NCI-H446 treated with DMSO at 0.1 percent for 48 hours (cell line): ENCODE data around the gene NSF.
"Not testable (repeated sequence)": the region's sequence is repeated elsewhere in the genome, so short reads cannot be mapped to it uniquely, and the experiment has no call there.

Experiments
- DNase-seq: peaks from one replicate; lab custom pipeline; 2025; lab: John Stamatoyannopoulos, UW

NSF gene

DNA sequence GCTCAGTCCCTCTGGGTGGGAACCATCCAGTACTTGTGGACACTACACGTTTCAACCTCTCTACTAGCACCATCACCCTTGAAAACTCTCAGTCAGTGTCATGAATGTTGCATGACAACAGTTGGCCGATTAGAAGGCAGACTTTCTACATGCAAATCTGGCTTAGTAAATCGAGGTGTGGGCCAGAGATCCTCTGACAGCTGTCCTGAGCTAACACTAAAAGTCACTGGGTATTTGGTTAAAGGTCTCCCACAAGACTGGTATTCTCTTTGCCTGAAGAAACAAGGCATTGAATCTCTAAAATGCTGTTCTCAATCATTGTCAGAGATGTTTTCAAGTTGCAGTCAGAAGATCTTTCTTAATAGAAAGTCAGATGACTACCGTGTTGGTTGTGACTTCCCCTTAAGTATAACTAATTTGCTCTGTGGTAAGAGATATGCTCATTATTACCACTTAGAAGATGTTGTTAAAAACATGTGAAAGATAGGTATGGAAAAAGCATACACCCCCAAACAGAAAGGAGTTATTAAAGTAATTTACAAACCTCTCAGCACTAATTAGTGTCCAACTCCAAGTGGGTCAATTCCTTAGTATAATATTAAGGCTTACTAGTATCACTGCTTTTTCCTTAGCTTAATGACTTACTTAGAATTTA, 165.7 kb downstream of the NSF start:
- DNase-seq = no peak

DNA sequence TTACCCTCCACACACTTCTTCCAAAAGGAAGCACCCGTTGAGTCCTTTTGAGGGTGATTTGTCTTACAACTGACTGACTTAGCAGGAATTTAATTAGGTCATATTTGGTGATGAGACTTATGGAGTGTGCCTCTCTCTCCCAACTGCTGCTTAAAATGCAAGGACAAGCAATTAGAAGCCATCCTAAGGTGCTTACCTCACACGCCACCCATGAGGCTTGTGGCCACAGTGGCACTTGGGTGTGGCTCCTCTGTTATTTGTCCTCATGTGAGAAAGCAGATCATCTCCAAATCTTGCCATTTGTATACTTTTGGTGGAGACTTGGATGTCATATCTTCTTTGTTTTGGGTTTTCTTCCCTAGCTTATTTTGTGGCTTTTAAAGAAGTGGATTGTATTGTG, 166.4 kb downstream of the NSF start:
- DNase-seq = no peak

DNA sequence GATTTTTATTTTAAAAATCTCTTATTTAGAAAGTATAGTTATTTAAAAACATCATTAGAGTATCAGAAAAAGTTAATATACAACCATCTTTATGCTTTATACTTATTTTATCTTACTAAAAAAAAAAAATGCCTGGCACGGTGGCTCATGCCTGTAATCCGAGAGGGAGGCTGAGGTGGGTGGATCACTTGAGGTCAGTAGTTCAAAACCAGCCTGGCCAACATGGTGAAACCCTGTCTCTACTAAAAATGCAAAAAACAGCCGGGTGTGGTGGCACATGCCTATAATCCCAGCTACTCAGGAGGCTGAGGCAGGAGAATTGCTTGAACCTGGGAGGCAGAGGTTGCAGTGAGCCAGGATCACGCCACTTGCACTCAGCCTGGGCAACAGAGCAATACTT, 167.1 kb downstream of the NSF start:
- not testable (repeated sequence) for DNase-seq

DNA sequence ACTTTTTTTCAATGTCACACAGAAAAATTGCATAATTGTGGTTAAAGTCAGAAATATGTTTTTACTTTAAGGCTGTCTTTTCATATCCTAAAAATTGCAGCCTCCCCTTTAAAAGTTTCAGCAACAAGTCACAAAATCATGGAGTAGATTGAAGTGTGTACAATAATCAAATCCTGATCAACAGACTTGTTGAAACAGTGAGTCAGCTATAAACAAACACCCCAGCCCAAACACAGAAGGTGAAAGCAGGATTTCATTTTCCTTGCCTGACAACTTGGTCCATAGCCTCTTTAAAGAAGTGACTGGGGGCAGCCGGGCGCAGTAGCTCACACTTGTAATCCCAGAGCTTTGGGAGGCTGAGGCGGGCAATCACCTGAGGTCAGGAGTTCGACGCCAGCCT, 168.1 kb downstream of the NSF start:
- no peak for DNase-seq

DNA sequence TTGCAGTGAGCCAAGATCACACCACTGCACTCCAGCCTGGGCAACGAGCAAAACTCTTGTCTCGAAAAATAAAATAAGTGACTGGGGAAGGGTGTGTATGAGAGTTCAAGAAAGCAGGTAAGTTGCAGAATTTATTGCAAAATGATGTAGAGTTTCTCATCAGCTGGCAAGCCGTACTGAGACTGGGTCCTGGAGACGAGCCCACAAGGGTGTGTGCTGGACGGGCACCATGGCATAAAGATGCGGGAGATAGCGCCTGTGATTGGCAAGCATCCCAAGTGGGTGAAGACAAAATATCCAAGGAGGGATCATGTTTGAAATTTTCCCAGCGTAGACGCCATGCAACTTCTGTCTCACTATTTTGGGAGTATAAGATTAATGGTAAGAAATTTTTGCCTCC, 168.7 kb downstream of the NSF start:
- DNase-seq = no peak

DNA sequence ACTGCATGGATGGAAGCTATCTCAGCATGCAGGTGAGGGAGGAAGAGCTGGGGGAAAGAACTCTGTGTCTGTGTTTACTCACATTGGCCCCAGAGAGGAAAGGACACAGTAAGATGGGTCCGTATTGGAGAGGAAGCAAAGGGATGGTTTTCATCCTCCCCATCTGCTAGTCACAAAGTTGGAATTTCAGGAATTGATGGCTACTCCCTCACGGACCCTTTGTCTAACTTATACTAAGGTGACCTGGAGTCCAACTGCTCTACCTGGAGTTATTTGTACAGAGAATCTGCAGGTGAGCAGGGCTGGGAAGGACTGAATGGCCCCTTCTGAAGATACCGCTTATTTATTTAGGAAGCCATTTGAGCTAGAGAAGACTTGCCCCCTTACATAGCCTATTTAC, 172.9 kb downstream of the NSF start:
- DNase-seq = no peak

DNA sequence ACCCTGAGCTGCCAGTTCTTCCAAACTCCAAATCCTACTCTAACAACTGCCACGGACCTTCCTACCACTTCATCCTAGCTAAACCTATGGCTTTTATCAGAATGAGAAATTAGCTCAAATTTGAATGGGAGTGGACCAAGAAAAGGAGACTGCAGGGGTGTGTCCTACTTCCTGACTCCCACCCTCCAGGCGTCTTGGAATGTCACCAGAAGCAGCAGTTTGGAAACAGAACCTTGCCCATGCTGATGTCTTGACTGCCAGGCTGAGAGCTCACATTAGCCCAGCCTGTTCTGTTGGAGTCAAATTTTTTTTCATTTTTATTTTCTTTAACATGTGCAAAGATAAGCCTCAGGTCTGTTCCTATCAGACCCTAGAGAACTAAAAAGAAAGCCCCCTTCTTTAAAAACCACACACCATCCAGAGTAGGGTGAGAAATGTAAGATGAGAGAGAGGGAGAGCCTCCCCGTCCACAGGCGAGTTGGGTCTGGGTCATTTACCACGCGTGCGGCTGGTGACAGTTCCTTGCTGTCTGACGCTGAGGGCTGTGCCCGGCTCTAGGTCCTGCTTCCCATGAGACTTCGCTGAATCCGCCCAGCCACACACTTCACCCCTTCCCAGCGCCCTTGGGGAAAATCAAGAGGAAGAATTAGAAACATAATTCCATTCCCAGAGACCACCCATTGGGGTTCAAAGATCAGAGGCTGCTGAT, 173.7 kb downstream of the NSF start:
- no peak for DNase-seq

DNA sequence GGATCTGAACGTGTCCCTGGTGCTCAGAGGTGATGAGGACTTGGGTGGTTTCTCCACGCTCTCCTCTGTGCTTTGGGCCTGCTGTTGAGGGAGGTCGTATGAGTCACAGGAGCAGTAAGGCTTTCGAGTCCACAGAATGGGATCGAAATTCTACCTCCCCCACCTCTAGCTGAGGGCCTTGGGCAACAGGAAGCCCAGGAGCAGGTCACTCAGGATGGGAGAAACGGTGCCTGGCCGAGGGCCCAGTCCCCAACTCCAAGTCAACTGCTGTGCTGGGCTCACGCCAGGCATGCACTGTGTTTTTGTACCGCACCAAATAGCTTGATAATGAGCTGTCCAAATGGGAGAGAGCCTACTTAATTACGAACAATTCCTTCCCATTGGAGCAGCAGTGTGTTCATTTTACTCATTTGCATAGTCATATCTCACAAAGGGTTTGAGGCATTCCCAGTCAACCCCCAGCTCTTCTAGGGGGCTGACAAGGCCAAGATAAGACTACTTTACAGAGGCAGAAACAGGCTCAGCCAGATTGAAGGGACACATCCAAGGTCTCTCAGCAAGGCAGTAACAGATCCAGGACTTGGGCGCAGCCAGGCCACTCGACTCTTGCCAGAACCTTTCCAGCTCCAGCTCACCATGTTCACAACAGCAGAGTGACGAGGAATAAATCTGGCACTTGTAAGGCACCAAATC, 174.4 kb downstream of the NSF start:
- peak; percentile 69 for DNase-seq

DNA sequence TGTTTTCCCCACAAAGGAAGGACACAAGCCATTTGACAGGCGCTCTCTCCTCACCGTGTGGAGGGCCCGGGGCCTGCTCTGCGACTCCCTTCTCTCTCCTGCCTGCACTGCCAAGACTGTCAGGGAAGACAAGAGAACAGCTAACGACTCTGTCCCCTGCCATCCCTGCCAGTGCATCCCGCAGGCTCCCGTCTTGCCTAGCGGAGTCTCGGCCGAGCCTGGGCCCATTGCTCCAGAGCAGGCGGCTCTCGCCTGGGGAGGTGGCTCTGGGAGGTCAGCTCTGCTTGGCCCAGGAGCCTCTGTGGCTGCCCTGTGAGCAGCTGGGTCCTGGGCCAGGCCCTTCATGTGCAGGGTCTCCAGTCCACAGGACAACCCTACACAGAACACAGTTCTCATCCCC, 175.0 kb downstream of the NSF start:
- DNase-seq = no peak

DNA sequence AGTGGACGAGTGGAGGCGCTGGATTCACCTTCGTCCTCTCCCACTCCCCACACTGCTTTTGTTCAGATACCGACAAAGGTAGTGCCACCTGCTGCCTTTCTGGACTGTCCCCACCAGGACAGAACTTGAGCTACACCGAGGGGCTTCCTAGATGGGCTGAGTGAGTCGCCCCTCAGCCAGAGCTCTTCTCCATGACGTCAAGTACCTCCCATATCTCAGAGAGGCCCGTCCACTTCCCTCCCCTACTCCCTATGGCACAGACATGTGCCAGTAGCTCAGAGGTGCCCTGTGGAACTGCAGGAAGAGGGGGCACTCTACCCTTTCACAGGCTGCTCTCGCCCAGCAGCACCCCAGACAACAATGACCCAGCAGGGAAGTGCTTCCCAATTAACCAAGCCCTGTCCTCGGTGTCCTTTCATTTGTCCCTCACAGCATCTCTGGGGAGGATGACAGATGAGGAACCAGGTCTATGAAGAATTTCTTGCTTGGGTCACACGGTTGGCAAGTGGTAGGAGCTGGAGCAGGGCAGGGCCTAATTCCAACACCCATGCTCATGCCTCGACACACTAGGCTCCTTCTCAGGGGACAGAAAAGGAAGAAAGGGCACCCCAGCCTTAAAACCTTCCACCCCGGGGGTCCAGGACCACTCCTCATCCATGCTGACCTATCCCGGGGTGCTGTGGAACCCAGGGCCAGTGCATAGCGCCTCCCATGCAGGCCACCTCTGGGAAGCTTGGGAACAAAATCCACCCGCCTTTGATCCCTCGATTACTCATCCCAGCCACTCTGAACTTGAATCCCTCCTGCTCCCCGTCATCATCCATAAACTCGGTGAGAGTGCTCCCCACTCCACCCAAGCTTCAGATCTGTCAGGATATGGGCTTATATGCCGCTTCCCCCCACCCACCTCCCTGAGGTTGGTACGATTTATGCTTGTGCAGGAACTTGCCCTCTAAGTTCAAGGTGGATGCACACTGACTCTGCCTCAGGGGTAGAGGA, 176.3 kb downstream of the NSF start:
- no peak for DNase-seq

DNA sequence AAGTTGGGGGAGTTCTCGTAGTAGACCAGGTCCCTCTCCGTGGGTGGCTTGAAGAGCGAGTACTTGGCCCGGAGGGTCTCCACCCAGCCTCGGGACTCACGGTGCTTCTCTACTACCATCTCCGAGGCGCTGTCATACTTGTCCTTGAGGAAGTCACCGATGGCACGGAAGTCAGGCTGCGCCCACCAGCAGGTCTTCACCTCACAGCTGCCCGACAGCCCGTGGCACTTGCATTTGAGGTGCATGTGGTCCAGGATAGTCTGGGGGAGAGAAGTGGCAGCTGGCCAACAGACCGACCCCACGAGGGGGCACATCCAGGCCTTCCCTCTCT, 178.0 kb downstream of the NSF start:
- no peak for DNase-seq

DNA sequence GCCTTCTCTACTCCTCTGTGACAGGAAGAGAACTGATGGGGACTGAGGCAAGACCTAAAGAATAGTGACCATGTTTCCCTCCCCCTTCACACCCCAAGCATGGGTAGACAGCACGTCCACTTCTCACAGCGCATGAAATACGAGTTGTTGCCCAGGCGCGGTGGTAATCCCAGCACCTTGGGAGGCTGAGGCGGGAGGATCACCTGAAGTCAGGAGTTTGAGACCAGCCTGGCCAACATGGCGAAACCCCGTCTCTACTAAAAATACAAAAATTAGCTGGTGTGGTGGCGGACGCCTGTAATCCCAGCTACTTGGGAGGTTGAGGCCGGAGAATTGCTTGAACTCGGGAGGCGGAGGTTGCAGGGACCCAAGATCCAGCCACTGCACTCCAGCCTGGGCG, 178.4 kb downstream of the NSF start:
- not testable (repeated sequence) for DNase-seq

DNA sequence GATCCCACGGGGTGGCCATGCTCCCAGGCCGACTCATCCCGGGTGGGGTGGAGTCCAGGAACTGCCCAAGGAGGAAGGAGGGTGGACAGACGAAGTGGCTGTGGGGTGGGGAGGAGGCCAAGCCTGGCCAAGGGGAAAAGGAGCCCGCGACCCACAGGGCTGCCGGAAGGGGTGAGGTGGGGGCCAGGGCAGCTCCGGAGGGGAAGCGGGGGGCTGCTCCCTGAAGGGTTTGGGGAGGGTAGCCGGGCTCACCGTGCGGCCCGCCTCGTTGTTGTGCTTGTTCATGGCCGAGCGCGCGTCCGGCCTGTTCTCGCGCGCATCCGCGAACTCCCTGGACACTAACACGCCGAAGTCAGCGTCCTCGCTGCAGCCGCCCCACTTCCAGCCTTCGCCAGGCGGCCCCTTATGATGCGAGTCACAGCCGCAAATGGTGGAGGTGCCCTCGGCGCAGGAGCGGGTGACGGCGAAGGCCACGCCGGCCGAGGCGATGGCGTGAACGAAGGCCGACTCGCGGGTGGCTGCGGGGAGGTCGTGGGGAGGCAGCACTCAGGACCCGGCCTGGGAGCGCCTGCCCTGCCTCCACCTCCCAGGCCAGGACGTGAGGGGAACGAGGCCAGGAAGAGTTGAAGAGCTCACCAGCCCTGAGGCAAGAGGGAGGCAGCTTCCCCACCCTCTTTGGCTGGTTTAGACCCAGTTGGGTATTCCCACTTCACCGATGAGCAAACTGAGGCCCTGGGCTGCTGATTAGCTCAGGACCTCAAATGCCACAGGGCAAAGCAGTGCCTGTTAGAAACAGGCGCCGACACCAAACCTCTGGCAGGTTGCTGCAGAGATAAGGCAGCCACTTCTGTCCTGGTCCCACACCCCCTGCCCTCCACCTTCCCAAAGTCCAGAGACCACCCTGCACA, 179.3 kb downstream of the NSF start:
- no peak for DNase-seq

DNA sequence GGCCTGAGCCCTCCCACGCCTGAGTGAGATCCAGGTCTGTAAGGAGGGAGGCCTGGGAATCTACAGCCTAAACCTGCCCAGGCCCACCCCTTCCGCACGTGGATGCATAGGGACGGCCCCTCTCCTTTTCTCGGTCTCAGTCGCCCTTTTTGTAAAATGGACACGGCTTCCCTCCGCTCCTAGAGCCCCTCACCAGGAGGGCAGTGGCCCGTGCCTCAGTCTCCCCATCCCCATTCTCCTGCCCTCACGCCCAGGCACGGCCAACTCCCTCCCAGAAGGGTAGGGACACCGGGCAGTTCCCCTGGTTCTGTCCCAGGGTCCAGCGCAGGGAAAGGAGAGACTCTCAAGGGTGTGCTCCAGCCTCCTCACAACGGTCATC, 180.0 kb downstream of the NSF start:
- no peak for DNase-seq

DNA sequence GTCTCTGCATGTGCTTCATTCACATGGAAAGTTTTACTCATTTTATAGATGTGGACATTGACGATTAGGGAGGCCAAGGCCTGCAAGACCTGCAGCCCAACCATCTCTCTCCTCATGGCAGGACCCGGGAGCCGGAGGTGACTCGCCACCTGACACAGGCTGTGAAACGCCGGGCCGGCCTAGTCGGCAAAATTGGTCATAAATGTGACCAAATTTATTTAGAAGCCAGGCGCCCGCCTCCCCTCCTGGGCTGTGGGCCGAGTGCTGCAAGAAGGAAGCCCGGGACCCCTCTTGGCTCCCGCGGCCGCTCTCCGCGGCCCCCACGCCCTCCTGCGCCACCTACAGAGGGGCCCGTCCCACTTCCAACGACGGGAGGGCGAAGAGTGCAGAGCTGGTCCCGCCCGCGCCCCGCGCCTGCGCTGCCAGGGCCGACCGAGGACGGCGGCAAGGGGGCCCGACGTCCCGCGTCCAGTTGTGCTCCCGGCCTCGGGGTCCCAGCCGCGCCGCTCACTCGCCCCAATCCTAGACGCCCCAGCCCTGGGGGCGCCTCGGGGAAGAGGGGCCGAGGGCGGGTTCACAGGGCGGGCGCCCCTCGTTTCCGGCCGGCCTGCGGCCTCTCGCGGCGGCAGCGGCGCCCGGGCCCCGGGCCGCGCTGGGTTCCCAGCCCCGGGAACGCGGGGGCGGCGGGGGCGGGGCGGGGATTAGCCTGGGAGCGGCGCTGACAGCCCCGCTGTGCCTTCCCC, 180.5 kb downstream of the NSF start:
- DNase-seq = no peak

DNA sequence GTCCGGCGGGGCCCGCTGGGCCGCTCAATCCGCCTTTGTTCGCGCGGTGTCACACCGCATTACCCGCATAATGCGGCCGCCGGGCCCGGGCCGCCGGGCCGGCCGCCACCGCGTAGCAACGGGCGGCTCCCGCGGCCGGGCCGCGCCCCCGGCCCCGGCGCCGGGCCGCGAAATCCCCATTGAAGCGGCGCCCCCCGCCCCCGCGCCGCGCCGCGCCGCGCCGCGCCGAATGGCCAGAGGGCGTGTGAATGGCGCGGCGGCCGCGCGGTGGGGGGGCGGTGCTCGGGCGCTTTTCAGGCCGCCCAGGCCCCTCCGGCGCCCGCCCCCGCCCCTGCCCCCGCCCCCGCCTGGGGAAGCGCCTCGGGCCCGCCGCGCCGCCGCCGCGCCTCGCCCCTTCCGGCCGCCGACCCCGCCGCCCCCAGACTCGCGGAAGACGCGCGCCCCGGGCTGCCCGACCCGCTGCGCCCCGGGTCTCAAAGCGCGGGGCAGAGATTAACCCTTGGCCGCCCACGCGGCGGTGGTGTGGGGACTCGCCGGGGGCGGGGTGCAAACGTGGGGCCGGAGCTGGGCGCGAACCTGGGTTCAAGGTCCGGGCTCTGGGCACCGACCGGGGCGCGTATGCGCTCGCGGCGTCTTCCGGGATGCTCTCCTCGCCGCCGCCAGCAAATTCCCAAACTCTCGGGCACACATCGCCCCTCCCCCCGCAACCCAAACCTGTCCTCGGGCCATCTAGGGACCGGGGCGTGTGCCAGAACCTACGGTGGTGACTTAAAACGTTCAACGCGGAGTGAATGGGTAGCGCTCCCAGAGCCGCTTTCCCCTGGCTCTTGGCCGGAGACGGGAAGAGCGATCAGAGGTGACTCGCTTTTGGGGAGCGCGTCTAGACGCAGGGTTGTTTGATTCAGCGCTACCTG, 181.3 kb downstream of the NSF start:
- DNase-seq = peak; percentile 2

DNA sequence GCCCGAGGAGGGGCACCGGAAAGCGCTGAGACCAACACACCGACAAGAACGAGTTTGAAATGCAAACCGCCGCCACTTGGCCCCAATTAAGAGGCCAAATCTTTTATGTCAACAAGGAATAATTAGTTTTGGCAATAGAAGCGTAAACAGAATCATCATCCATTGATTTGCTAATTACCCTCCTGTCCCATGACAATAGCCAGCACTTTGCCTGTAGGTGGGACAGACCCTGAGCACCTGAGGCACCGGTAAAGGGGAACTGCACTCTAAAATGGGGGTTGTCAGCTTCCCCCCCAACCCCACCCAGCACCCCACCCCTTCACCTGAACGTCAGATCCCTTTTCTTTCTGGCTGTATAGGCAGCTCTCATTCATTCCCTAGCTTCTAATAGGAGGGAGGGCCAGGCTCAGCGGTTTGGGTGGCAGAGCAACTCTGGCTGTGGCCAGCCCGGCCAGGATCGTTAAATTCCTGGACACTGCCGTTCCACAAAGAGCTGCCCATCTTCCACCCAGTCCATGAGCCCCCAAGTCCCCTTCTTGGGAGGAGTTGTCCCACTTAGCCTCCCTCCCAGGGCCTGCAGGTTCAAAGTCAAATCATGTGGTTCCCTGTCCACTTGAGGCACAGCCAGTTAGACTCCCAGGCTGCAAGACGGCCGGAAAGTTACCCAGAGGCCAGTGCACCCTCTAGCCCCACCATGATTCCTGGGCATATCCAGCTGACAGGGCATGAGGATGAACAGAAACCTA, 182.2 kb downstream of the NSF start:
- DNase-seq = no peak

DNA sequence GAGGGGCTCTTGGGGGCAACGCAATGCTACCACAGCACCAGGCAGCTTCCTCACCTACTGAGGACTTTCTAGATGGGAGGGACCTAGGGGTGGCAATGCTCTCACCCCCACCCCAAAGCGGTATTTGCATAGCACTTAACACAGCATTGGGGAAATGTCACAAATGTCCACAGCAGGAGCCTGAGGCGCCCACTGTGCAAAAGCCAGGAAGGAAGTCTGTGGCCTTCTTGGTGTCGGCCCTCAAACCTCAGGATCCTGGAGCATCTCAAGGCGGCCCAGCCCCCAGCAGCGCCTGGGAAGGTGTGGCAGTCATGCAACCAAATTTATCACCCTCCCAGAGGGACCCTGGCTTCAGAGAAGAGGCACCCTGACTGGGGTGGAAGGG, 182.7 kb downstream of the NSF start:
- no peak for DNase-seq

DNA sequence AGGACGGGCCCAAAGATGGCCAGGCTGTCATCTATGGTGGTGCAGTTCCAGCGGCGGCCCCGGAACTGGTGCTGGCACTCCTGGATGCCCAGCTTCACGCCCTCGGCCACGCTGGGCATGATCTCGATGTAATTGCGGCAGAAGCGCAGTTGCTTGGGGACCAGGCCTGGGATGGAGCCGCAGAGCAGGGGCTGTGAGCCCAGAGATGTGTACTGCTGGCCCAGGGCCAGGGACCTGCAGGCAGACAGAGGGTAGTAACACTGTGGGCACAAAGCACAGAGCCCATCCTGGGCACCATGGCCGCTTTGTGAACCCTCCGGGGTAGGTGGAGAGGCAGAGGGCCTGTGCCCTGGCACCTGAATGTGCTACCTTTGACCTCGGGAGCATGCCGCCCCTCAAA, 183.2 kb downstream of the NSF start:
- no peak for DNase-seq
